HCEC 1CT (cell line): ENCODE measurements around the gene RIPK3.
A peak's percentile ranks its signal among the peaks of the same experiment; 100 is the strongest.
"Not testable (repeated sequence)": the region's sequence is repeated elsewhere in the genome, so short reads cannot be mapped to it uniquely, and the experiment has no call there.

Experiments
- DNase-seq: peaks from one replicate; pipeline ENCODE4 v3.0.0-alpha.2; 2017

Gene RIPK3

DNA sequence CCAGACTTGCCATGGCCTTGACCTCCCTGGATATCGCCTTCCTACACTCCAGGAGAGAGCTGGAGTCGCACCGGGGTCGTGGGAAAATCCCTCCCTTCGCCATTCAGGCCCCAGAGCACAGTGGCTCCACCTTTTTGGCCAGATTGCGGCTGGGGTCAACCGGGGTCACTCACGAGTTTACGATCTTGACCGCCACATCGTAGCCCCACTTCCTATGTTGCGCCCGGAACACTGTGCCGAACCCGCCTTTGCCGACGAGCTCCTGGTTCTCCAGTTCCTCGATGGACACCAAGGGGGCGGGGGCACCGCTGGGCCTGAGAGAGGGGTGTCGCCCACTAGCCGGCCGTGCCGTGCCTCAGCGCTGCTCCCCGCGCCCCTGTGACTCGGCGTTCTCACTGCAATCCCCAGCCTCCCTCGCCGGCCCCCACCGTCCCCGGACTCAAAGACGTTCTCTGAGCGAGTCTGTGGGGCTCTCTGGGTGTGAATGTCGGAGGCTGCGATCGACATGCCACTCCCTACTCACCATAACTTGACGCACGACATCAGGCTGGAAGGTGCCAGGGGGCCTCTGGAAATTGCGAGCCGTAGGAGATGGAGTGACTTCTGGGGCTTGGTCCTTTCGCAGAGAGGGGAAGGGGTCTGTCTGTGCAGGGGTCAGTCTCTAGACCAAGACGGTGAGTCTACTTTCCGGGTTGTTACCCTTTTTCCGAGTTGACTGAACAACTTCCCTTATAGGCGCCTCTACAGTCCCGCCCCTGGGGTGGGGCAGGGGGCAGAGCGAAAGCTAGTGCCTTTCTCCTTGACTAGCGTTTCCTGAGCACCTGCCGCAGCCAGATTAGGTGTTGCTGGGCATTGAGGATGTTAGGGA, at the start of gene RIPK3:
Gene RIPK3 (minus strand): TSS at position 708 of the 868 bp plus-strand sequence. CDS start 165 bp downstream, at position 543.
- no peak for DNase-seq

DNA sequence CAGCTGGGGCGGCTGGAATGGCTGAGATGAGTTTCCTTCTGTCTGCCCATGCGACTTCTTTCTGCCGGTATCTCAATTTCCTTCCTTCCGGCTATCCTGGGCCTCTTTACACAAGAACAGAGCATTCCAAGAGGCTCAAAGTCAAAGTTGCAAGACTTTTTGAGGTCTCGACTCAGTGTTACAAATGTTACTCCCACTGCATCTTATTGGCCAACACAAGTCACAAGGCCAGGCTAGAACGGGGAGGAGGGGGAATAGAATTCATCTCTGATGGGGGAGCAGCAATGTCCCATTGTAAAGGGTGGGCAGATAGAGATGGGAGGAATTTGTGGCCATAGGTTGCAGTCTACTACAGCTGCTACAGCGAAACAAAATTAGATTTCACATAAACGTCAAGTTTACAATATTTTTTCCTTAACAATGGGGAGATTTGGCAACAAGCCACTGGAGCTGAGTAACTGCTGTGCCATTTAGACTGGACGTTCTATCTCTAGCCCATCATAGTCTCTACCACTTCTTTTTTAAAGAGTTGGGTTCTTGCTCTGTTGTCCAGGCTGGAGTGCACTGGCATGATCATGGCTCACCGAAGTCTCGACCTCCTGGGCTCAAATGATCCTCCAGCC, 49.5 kb upstream of the RIPK3 start:
- DNase-seq = peak; percentile 44

DNA sequence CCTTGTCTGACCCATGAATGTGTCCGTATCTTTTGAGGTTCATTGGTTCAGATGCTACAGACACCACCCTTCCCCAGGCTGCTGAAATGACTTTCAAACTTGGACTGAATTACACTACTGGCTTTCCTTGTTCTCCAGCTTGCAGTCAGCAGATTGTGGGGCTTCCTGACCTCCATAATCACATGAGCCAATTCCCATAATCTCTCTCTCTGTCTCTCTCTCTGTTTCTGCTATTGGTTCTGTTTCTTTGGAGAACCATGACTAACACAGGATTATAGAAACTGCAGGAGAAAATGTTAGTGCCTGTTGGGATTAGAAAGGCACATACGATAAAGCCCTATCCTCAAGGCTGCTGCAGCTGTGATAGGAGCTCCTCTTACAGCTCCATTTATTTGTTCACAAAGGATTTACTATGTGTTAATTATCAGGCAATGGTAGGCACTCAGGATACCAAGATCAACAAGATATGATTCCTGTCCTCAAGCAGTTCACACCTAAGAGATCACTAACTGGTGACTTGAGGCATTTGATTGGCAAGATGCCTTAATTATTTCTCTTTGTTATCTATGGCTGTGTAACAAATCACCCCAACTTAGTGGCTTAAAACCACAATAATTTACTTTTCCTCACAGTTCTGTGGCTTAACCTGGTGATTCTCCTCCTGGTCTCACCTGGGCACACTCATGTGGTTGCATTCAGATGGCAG, 48.8 kb upstream of the RIPK3 start:
- no peak for DNase-seq

DNA sequence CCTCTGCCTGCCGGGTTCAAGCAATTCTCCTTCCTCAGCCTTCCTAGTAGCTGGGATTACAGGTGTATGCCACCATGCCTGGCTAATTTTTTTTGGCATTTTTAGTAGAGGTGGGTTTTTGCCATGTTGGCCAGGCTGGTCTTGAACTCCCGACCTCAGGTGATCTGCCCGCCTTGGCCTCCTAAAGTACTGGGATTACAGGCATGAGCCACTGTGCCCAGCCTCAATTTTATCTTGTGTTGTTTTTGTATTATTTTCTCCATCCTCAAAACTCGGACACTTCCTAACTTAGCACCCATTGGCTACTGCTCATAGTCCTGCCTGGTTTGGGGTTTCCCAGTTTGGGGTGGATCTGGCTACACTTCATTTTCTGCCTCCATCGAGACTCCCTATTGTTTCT, 47.8 kb upstream of the RIPK3 start:
- not testable (repeated sequence) for DNase-seq

DNA sequence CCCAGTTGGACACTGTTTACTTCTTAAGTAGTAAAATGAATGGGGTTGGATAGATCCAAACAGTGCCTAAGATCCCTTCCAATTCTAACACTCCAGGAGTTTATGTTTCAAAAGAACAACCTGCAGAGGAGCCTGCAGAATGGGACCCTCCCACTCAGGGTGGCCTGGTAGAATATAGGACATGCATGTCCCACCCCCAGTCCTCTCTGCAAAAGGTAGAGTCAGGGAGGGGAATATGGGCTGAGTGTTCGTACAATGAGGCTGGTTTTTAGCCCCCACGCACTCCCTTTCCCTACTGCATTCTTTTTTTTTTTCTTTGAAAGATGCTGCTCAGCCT, 47.2 kb upstream of the RIPK3 start:
- DNase-seq = no peak

DNA sequence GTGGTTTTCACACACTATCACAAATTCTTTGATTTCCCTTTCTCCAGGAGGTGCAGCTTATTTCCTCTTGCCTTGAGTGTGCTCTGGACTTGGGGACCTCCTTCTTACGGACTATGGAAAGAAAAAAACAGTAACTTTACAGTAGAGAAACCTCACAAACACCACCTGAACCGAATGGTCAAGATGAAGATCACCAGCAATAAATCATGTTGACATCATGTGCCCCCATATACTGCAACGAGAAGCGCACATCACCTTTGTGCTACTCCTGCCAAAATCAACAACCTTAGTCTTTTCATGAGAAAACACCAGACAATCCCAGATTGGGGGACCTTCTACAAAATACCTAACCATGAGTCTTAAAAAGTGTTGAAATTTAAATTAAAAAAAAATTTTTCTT, 45.7 kb upstream of the RIPK3 start:
- no peak for DNase-seq

DNA sequence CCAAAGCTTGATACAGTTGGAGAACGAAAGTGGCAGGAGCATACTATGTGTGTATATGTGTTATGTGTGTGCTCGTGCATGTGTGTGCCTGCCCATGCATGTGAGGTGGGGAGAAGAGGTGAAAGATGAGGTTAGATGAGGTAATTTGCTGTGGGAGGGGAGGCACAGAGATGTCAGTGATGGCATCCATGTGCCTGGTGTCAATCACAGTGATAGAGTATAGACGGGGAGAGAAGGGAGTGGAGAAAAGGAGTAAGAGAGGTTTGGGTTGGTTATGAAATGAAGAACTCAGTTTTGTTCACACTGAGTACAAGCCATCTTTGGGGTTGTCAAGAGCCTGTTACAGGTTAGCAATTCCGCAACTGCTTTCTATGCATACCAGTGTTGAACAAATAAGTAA, 44.4 kb upstream of the RIPK3 start:
- no peak for DNase-seq

DNA sequence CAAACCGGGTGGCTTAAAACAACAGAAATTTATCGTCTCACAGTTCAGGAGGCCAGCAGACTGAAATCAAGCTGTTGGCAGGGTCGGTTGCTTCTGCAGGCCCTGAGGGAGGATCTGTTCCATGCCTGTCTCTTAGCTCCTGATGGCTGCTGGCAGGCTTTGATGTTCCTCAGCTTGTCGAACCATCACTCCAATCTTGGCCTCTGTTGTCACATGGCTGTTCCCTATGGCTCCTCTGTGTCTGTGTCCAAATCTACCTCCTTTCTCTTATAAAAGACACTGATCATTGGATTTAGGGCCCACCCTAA, 42.2 kb upstream of the RIPK3 start:
- no peak for DNase-seq

DNA sequence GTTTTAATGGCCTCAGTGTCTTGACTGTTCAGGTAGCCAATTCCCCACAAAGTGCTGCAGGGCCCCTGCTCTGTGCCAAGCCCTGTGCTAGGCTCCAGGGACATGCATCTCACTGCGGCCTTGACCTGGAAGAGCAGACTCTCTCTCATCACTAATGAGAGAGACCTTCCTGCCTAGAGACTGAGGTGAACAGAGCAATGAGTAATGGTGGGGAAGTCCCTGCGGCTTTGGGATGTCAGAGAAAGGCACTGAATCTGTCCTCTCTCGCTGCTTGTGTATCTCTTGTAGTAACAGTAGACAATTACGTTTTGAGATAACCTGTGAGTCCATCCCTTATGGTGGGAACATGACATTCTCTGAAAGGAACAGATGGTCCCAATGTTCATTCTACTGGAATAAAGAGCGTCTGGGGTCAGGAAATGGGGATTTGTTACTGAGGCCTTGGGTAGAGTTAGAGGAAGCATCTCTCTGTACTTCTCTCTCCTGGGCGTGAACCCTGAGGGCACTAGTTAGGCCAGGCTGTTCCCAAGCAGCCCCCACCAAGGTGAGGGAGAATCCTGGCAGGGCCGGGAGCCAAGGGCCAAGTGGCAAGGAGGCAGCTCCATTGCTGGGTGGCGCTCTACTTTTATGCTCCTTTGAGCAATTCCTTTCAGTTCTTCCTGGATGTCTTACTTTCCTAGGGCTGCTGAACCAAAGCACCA, 41.7 kb upstream of the RIPK3 start:
- no peak for DNase-seq

DNA sequence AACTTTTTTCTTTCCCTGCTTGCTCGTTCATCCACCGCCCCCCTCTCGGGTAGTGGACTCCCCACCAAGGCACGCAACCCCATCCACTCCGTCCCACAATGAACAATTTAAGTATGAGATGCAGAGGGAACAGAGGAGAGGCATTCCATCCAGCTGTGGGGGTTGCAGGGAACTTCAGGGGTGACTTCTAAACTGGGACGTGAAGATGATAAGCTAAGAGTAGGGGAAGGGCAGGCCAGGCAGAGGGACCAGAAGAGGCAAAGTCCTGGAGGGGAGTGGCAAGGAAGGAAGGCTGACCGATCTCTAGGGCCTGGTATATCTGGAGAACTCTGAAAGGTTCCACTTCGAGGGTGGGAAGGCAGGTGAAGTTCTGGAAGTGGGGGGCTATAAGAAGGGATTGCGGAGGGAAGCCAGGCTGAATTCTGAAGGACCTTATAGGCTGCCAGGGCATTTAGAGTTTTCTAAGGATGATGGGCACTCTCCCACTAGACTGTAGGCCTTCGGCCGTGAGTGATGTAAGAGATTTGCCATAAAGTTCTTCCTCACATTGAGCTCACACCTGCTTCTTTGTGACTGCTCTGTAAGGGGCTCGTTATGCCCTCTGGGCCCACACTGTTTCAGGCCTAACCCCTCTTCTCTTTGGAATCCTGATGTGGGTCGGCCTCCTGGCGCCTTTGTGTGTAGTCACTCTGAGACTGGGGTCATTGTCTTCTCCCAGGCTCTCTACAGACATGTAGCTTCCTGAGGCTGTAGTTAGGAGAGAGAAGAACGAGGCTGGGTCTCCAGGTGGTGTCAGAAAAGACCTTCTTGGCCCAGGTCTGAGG, 40.3 kb upstream of the RIPK3 start:
- DNase-seq = no peak

DNA sequence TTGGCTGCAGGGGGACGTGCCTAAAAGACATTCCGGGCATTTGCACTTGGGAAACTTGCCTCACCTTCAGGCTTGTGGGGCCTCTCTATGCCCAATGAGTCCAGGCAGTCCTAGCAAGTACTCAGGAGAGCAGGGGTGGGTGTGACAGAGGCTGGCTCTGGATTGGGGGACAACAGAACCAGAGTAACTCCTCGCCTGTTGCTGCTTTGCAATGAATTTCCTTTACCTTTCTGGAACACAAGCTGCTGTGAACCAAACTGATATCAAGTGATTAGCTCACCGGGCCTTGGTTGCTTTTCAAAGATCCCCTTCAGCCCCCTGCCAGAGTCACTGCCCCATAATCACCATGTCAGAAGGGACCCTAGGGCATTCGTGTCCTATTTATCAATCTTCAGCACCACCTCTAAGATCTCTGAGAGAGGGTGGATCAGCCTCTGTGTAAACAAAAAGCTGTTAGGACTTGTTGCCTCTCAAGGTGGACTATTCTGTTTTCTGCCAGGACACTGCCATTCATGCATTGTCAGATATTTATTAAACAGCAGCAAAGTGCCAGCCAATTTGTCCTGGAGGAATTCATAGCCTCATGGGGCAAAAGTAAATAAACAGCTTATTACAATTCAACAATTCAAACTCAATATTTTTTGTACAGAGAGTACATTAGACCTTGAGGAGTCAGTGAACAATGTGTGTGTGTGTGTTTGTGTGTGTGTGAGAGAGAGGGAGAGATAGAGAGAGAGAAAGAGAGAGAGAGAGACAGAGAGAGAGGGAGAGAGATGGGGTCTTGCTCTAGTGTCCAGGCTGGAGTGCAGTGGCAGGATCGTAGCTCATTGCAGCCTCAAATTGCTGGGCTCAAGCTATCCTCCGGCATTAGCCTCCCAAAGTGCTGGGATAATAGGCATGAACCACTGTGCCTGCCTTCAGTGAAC, 39.5 kb upstream of the RIPK3 start:
- DNase-seq = no peak

DNA sequence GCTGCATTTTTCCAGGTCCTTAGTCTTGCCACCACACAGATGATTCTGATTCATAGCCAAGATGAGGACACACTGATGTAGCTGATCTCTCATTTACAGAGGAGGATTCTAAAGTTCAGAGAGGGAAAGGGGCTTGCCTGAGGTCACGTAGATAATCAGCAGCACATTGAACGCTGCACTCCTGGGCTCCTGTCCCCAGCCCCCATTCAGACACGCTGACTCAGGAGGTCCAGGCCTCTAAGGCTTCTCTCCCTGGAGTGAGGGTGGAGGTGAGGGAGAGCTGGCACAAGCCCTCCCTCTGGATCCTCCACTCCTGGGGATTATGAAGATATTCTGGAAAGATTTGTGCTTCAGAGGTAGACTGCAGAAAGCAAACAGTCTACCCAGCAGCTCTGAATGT, 38.5 kb upstream of the RIPK3 start:
- no peak for DNase-seq

DNA sequence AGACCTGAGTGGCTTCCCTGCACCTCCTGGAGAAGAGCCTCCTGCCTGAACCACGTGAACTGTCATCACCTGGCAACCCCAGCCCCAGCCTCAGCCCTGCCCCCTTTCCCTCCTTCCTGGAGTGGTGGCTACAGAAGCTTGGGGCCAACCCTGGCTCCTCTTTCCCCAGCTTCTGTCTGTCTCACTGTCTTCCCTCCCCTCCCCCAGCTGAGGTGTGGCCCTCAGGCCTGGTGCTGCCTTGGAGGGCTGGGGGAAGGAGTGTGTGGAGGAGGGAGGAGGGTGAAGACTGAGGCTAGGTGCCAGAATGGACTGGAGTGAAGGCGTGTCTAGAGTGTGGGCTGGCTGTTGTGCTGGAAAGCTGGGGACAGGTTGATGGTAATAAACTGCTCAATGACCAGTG, 37.9 kb upstream of the RIPK3 start:
- DNase-seq = no peak

DNA sequence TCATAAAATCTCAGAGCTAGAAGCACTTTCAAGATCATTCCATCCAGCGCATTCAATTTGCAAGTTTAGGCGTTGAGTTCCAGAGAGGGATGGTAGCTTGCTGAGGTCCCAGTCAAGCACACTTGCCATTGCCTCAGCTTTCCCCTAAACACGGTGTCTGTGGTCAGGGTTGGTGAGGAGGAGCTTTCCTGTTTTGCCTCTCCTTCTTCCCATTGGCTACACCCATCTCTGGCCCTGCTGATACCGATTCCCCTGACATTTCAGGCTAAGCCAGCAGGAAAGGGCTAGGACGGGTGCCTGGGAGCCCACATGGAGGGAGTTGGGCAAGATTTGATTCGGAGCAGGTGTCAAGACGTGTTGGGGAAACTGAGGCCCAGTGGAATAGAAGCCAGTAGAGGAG, 37.3 kb upstream of the RIPK3 start:
- DNase-seq = no peak

DNA sequence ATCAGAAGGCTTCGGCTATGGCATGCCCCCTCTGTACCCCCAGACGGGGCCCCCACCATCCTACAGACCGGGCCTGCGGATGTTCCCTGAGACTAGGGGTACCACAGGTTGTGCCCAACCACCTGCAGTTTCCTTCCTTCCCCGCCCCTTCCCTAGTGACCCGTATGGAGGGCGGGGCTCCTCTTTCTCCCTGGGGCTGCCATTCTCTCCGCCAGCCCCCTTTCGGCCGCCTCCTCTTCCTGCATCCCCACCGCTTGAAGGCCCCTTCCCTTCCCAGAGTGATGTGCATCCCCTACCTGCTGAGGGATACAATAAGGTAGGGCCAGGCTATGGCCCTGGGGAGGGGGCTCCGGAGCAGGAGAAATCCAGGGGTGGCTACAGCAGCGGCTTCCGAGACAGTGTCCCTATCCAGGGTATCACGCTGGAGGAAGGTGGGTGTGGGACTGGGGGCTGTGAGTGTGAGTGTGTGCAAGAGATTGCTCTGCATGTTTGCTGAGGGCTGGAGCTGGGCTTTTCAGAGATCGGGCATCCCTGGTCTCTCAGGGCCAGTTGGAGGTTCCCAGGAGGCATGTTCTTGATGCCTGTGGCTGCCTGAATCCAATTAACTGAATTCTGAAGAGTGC, 36.8 kb upstream of the RIPK3 start:
- no peak for DNase-seq

DNA sequence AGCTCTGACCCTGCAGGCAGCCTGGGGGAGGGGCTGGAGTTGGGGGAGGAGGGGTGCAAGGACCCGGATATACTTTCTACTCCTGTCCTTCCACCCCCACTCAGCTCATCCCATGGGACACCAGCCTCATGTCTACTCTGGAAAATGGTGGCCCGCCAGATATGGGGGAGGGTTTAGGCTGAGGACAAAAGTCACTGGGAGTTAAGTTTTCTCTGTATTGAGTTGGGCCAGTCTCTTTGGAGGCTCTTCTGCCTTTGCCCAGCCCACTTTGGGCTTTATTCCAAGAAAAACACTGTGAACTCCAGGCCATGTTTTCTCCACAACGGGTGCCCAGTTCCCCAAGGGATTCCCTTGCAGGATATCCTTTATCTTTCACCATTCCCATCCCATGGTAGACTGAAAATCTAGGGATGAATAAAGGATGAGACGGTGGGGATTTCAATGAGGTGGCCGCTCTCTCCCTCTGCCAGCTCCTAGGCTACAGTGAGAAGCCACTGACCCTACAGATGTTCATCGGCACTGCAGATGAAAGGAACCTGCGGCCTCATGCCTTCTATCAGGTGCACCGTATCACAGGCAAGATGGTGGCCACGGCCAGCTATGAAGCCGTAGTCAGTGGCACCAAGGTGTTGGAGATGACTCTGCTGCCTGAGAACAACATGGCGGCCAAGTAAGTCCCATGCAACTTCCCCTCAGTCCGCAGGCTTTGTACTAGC, 33.1 kb upstream of the RIPK3 start:
- DNase-seq = no peak

DNA sequence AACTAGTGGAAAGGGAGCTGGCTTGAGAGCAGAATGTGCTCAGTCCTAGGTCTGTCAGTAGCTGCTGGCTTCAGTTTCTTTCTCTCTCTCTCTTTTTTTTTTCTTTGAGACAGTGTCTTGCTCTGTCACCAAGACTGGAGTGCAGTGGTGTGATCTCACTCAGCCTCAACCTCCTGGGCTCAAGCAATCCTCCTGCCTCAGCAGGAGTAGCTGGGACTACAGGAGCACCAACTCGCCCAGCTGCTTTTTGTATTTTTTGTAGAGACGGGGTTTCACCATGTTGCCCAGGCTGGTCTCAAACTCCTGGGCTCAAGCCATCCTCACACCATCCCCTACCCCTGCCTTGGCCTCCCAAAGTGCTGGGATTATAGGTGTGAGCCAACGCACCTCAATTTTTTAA, 31.8 kb upstream of the RIPK3 start:
- DNase-seq = not testable (repeated sequence)

DNA sequence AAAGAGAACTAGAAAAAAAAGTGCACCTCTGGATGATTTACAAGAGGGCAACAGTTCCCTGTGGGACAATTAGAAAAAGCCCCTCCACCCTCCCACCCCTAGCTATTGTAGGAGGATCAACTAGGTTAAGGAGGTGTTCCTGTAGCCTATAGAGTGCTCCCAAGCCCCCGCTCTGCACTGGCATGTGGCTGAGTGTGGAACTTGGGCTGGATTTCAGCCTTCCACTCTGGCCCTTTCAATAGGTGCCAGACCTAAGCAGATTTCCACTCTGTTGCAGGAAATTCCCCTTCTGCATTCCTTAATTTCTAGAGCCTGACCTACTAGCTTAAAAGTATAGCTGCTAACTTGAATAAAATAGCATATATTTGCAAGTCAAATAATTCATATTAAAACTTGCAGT, 31.0 kb upstream of the RIPK3 start:
- no peak for DNase-seq

DNA sequence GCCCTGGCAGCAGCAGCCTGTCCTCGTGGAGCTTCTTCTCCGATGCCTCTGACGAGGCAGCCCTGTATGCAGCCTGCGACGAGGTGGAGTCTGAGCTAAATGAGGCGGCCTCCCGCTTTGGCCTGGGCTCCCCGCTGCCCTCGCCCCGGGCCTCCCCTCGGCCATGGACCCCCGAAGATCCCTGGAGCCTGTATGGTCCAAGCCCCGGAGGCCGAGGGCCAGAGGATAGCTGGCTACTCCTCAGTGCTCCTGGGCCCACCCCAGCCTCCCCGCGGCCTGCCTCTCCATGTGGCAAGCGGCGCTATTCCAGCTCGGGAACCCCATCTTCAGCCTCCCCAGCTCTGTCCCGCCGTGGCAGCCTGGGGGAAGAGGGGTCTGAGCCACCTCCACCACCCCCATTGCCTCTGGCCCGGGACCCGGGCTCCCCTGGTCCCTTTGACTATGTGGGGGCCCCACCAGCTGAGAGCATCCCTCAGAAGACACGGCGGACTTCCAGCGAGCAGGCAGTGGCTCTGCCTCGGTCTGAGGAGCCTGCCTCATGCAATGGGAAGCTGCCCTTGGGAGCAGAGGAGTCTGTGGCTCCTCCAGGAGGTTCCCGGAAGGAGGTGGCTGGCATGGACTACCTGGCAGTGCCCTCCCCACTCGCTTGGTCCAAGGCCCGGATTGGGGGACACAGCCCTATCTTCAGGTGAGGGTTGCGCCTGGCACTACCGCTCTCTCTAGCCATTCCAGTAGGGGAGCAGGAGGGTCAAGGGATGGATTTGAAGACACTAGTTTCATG, 30.3 kb upstream of the RIPK3 start:
- DNase-seq = no peak

DNA sequence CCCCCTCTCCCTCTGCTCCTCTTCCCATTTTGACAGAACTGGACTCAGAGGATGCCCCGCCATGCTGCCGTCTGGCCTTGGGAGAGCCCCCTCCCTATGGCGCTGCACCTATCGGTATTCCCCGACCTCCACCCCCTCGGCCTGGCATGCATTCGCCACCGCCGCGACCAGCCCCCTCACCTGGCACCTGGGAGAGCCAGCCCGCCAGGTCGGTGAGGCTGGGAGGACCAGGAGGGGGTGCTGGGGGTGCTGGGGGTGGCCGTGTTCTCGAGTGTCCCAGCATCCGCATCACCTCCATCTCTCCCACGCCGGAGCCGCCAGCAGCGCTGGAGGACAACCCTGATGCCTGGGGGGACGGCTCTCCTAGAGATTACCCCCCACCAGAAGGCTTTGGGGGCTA, 29.7 kb upstream of the RIPK3 start:
- no peak for DNase-seq
